Measurements from ENCODE around the gene BACH1.

Gene BACH1

DNA sequence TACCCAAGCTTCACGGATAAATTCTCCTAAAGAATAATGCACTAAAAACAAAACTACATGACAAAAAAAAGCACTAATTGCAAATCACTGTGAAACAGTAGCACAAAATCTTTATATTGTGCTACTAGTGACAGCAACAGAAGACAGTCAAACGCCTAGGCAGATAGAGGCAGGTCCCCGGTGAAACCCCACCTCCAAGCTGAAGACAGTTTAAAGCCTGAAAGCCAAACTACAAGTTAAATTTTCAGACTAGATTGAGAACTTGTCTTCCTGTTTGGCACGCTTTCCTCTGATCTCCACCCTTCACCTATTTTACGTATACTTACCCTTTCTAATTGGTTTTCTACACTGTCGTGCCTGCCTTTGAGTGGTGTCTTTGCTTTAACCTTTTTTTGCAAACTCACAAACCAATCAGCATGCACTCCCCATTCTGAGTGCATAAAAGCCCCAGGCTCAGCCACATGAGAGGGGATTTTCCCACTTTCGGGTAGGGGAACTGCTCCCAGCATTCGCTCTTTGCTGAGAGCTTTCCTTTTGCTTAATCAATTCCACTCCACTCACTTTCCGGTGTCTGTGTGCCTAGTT, 3.6 kb upstream of the BACH1 start:
- DNase-seq = peak; percentile 78

DNA sequence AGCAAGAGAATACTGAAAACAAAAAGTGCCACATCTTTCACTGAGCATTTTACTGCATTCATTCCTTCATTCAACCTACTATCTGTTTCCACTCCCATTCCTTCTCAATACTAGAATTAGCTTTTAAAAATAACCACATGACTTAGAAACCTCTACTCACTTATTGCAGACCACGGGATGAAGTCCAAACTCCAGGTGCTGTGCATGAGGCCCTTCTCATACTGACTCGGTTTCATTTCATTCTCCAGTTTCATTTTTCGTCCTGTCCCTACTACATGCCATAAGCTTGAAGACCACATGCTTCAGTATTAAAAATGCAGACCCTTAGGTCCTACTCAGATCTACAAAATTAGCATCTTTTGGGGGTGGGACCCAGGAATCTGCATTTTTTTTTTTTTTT, 2.3 kb upstream of the BACH1 start:
- DNase-seq = no peak

DNA sequence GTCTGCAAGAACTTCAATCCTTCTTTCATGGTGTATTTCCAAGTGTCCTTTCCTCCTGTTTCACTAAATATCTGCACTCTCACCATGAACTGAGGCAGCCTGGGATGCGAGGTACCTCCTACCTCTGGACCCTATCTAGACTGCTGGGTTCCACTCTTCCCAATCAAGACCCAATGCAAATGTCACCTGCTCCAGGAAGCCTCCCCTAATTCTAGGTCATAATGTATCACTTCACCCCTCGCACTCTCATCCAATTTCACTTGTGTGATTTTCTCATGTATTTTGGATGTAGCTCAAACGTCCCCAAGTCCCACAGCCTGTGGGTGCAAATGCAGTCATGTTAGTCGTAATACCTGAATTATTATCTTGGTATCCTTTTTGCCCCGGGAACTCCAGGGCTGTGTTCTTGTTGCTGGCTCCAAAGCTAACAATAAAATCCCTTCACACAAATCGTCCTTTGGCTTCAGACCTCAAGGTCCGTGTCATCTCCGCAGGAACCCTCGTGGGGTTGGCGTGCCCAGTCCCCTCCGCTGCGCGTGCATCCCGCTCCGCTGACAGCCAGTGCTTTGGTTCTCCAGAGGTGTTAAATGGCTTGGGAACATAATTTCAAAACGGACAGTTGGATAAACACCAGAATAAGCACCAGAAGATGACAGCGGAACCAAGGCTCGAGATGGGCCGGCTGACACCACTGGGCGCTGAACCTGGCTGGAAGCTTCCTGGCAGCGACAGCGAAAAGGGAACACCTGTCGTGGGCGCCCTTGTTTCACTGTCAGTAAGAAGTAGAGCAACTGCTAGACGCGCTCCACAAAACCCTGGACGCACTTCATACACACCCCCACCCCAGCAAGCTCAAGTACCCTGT, 1.0 kb upstream of the BACH1 start:
- no peak for DNase-seq

DNA sequence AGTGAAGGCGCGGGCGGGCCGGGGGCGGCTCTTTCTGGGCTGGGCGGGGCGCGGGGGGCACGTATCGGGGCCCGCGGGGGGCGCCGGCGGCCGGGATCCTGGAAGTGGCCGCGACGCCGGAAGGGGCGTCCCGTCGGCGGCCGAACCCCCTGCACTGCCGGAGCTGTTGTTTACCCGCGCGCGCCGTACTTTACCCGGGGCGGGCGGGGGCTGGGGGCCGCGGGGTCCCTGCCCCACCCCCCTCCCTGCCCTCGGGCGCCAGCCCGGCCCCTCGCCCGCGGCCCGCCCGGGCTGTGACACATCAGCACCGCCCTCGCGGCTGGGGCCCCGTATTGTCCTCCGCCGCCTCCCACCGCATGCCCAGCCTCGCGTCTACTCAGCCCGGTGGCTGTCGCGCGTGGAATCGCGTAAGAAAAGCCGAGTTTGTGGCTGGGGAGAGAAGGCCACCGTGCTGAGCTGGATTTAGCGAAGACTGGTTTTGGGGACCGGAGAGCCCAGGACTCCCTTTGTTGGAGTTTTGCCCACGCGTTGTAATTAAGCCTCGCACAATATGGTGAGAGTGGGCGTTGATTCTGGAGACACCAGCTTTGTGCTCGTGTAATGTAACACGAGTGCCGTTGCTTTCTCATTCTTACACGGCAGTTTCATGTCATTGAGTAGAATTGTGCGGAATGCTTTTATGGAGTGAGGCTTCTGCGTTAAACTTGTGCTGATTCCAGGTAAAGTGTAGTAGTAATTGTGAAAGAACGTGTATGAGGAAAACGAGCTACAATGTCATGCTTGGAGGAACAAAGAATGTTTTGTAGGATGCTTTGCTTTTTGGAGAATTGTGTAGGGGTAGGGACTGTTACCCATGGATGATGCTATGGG, 559 bp downstream of the BACH1 start:
- DNase-seq = peak; percentile 73

DNA sequence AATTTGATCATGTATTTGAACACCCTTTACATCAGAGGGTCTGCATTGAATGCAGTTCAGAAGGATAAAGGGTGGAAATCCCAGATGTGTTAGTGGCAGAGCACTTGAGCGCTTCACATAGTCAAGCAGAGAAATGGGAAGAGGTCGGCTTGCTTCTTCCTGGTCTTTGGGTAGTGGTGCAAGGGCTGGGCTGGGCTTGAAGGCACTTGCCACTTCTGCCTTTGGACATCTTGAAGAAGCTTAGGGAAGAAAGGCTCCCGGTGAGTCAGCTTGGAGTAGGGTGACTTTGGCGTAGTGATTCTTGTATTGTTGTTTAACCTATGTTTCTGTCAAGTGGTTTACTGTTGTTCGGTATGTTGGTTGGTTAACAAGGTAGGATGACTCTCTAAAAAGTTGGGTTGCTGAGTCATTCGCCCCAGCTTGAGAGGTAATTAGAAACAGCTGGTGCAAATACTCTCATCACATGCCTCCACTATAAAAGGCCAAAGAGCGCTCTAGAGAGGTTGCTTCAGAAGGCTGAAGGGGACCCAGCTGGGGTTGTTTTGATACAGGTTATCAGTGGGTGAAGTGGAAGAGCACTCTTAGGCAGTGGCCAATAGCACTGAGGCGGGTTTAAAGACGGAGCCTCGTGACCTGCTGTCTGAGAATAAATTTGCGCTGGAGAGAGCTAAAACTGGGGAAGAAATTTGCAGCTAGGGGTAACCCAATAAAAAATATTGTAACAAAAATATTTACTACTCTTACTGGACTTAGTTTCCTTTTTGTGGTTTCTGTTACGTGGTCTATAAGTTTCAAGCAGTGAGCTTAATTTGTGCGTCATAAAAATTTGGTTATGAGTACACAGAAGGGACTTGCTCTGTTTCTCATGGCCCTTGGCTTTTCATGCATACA, 1.4 kb downstream of the BACH1 start:
- peak; percentile 57 for DNase-seq

DNA sequence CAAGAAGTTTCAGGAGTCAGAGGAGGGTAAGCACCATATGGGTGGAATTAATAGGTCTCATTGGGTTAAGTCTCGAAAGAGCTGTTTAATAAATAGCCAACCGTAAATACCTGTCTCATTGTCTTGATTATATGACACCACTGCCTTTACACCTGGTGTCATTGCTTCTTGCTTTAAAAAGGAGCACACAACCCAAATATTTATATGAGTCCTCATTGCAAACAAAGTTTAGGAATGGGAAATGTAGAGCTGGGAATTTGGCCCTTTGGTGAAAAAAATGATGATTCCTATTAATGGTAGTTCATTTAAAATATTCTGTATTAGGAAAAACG, 2.1 kb downstream of the BACH1 start:
- DNase-seq = no peak

DNA sequence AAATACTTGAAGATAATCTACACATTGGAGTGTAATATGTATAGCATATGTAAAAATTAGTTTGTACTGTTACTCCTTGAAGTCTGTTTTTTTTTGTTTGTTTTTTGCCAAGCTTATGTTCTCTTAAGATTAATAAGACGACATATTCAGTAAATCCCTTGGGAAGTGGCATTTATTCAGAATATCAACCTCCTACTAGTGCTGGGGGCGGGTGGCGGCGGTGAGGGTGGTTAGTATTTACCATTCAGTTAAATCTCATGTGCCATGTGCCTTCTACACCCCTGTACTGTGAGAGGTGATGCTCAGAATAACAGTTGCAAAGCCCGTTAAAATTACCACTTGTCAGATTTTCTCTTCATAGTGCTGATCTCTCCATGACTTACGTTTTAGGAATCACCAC, 3.0 kb downstream of the BACH1 start:
- no peak for DNase-seq

DNA sequence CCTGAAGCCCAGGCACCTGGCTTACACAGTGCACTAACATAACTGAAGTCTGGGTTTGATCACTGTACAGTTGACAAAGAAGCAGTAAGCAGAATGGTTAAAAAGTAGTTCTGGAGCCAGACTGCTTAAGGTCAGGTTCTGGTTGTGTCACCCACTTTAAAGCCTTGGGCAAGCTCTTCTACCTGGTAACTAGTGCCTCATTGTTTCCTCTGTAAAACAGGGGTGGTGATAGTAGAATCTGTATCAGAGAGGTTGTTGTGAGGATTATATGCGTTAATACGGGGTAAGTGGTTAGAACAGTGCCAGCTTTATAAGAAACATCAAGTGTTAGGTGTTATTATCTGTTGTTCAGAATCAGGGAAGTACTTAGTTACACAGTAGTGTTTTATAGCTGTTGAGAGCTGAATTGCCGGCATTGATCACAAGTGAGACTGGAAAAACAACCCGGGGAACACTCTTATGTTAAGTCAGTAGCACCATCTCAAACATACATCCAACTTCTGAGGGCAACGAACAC, 3.7 kb downstream of the BACH1 start:
- no peak for DNase-seq

DNA sequence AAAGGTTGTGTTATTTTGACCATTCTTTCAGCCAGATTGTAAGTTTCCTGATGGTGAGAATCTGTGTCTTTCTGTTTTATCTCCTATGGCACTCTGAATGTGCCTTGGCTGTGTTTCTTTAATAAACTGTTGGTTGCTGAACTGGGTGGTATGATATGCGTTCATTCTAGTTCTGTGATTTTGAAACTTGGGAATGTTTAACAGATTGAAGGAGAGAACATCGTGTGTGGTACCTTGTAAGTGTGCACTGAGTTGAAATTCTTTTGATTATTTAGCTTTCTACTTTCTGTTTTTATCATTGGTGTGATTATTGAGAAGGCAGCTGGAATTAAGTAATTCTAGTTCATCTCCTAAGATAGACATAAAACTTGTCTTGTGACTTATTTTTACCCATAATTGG, 4.6 kb downstream of the BACH1 start:
- DNase-seq = no peak

DNA sequence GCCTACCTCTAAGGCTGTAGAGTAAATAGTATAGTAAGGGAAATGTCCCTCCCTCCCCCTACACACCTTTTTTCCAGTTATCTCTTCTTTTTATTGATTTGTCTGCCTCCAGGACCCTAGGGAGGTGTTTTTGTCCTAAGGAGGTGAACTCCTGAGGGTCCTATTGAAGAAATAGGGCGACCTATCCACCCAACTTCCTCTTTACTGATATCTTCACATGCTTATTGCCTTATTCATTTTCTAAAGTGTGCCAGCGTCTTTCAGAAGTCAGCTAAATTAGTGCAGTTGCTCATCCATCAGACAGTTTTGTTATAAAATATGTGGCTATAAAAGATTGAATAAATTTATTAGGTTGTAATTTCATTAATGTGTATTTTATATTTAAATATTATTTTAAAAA, 5.9 kb downstream of the BACH1 start:
- no peak for DNase-seq

DNA sequence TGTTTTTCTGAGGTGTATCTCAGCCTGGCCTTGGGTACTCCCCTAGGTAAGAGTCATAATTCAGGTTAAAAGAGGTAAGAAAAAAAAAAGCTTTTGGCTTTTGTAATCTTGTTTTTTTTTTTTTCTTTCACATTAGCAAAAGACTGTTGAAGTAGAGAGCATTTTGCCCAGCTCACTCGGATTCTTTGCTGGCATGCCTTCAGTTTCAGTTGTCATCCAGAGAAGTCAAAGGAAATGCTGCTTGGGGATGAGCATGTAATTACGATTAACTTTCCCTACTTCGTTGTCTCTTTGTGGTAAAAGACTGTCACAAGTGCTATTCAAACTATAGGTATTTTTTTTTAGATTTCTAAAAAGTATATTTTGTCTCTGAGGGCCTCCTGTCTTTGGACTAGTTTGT, 6.3 kb downstream of the BACH1 start:
- DNase-seq = no peak

DNA sequence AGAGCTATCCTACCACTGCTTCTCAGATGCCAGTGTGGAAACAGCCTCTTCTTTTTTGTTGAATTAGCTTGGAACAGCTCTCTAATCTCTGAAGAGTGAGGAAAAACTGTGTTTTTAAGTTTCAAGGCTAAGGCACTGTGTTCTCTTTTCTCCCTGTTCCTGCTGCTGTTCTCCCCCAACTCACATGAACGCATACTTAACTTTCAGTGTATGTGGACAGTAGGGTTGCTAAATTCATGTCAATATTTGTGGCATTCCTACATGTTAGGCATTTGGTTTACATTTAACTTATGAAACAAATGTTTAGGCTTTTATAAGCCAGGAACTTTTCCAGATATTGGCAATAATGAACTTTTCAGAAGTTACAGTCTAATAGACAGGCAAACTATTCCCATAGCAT, 6.8 kb downstream of the BACH1 start:
- DNase-seq = no peak

DNA sequence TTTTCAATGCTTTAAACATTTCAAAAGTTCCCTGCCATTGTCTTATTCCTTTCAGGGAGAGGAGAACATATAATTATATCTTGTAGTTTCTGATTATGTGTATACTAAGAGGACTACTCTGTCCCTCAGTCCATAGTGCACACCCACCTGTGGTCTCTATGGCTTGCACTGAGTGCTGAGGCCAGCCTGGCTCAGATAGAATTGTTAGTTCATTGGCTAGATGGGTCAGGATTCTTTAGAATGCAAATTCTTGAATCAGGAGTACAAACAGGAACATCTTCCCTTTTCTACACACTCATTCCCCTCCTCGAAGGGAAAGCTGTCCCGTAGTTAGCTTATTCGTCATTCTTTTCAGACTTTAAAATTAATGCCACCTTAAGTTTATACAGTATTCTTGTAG, 8.2 kb downstream of the BACH1 start:
- no peak for DNase-seq

DNA sequence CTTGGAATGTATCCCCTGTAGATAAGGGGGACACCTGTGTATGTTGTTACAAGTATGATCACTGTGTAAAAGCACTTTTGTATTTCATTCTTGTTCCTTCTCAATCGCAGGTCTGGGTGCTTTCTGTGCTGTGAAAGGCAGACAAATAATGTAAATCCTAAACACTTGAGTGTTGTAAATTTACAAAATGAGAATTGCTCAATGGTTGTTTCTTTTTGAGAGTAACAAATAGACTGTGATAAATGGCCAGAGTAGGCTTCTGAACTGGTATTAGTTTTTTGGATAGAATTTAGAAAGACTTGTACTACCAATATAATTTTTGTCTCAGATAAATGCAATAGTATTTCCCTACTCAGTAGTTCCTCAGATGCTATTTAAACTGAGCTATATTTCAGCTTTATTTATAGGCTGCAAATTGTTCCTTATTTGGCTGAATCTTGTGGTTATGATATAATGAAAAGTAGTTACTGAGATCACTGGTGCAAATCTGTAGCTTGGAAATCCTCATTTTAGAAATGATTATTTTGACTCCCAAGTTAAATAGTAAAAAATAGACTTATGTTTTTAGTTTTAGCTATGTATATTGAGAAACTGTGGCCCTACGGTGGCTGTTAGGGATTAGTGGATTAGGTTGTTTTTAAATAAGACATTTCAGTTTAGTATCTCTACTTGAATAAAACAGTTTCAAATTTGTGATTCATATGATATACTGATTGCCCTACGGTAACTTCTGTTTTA, 9.2 kb downstream of the BACH1 start:
- DNase-seq = no peak

DNA sequence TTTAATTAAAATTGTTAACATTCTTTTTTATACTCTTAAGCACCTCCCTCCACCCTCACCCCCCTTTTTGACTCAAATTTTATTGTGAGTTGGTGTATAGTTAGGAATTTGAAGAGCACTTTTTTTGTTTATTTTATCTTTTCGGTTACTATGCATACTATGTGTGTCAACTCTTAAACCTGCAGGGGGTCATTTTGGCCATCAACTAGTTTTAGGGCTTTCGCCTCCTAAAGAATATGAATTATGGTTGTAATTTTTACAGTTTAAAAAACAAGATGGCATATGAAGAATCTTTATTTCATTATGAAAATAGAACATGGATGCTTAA, 9.7 kb downstream of the BACH1 start:
- DNase-seq = no peak

DNA sequence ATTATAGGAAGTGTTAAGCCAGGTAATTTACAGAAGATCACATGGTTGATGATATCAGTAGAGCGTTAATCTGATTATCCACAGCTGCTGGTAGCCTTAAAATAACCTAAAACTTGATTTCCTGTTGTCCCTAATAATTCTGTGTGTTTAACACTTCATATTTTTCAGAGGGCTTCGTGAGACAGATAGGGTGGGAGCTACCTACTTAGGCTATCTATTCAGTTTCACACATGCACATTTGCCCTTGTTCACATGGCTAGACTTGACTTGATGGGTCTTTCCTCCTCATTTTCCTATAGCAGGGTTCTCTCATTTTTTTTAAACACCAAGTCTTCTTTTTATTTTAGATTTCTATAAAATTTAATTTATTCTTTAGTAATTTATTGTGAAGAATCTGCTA, 11.0 kb downstream of the BACH1 start:
- no peak for DNase-seq

DNA sequence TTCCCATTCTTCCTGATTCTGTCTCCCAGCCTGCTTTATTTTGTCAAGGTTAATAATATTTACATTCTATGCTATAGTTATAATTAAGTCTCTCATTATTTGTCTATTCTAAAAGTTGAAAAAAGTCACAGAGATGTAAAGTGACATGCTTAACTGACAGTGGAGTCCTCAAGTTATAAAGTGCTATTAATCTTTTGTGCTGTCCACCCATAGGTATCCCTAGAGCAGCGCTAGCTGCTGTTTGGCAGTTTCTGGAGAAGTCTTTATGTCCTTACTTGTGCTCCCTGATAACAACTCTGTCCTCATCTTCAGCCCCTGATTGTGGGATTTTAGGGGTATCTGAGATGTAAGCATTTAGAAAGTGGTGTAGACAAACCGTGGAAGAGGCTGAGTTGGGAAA, 13.1 kb downstream of the BACH1 start:
- DNase-seq = no peak

DNA sequence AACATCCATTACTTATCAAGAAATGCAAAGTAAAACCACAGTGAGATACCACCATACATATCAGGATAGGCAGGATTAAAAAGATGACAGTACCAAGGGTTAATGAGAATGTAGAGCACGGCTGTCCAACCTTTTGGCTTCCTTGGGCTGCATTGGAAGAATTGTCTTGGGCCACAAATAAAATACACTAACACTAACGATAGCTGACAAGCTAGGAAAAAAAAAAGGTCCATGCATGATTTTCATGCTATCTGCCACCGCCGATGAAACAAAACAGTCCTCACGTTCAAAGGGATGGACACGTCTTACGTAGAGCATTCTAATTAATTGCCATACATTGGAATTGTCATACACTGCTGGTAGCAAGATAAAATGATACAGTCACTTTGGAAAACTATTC, 14.3 kb downstream of the BACH1 start:
- DNase-seq = no peak

DNA sequence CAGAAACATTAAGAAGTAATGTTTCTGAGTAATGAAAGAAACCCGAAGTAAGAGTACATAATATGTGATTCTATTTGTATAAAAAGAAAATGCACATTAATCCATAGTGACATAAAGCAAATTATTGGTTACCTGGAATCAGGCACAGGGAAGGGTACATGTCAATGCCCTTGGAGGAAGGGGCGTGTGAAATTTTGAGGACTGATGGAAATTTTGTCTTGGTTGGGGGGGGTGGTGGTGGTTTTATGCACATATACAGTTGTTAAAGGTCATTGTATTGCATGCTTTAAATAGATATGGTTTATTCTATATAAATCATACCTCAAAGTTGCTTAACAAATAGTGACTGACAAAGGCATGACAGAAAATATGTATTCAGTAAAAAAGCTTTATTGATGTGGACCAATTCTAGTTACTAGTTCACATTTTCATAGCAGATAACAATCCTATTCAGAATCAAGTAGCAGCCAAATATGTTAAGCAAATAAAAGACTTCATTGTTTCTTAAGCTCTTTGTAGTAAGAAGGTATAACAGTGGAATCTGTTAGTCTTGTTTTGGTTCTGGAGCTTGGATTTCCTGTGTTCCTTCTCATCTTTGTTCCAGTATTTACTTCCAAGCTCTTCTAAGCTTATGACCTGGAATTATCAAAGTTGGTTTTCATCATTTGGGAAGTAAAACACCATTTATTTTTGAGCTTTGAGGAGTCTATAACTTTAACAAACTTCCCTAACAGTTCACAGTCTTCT, 15.1 kb downstream of the BACH1 start:
- no peak for DNase-seq

DNA sequence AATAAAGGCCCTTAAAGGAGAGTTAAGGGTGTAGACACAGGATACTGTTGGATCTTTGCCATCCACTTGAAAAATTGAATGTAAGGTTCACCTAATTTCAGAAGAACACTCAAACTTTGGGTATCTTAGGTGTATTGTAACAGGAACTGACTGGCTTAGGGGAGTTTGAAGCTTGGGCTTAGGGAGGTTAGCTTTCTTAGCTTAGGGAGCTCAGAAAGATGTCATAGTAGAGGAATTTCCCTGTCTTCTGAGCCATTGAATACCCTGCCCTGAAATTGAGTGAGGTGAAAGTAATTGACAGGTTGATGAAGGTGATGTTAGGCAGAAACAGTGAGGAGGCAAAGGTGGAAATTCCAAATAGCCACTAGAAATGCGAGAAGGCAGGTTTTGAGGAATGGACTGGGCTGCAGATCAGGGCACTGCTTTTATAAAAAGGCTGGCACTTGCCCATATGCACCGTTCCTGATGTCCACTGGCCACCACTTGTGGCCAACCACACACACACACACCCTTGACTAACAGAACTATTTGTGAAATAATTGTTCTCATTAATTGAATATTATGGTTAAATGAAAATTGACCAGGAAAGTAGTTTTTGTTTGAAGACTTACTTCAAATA, 16.5 kb downstream of the BACH1 start:
- no peak for DNase-seq

All from CD4-positive, alpha-beta T cell treated with Interleukin-17A for 1 hour (primary cell).